Activated CD4-positive, CD25-positive, alpha-beta regulatory T cell treated with anti-CD3 and anti-CD28 coated beads, Interleukin-2, amount 50 U/mL, for 24 hours (primary cell): ENCODE data around the gene C11orf21.
"Not testable (repeated sequence)": the region's sequence is repeated elsewhere in the genome, so short reads cannot be mapped to it uniquely, and the experiment has no call there.

Source experiments
- ATAC-seq, 2 donors: fragments of 150-1000 bp; cut with Tn5 transposase; one replicate each; pipeline ENCODE4 v1.10.0; 2021; ENCODE audit warnings: mild to moderate bottlenecking in 1 of 2, moderate library complexity in 1 of 2

The C11orf21 gene

GRCh38 chr11:2301631-2302305, at the start of gene C11orf21, which contains the start of gene TSPAN32:
Gene C11orf21, minus strand, starts transcription at chr11:2301918. Its CDS starts 110 bp downstream, at chr11:2301808.
Gene TSPAN32, plus strand, starts transcription at chr11:2302013. Its CDS starts 137 bp downstream, at chr11:2302150.
- ATAC-seq: peak; percentile 57 to 59

GRCh38 chr11:2348986-2349385, 47.3 kb upstream of the C11orf21 start:
- ATAC-seq: no peak

GRCh38 chr11:2347308-2347830, 45.7 kb upstream of the C11orf21 start:
- ATAC-seq: no peak

- no peak for ATAC-seq
These were observed 45.0 kb upstream of the C11orf21 start for GRCh38 chr11:2346586-2347307.

- no peak for ATAC-seq
These were observed 44.3 kb upstream of the C11orf21 start for GRCh38 chr11:2346014-2346413.

GRCh38 chr11:2345050-2345449, 43.3 kb upstream of the C11orf21 start:
- ATAC-seq: no peak

- ATAC-seq: no peak
These were observed 41.8 kb upstream of the C11orf21 start for GRCh38 chr11:2343502-2343901.

GRCh38 chr11:2342981-2343380, 41.3 kb upstream of the C11orf21 start:
- ATAC-seq: no peak

GRCh38 chr11:2342557-2342956, 40.8 kb upstream of the C11orf21 start:
- no peak for ATAC-seq

GRCh38 chr11:2338760-2339159, 37.0 kb upstream of the C11orf21 start:
- not testable (repeated sequence) for ATAC-seq

- ATAC-seq: not testable (repeated sequence)
These were observed 33.6 kb upstream of the C11orf21 start for GRCh38 chr11:2335286-2335685.

- ATAC-seq: not testable (repeated sequence)
These were observed 31.9 kb upstream of the C11orf21 start for GRCh38 chr11:2333486-2334205.

GRCh38 chr11:2332569-2332968, 30.9 kb upstream of the C11orf21 start:
- ATAC-seq: not testable (repeated sequence)

GRCh38 chr11:2331404-2331803, 29.7 kb upstream of the C11orf21 start:
- ATAC-seq: no peak

- ATAC-seq: no peak
These were observed 29.0 kb upstream of the C11orf21 start for GRCh38 chr11:2330696-2331095.

GRCh38 chr11:2329551-2329950, 27.8 kb upstream of the C11orf21 start:
- ATAC-seq: no peak

GRCh38 chr11:2328656-2329354, 27.1 kb upstream of the C11orf21 start:
- ATAC-seq: no peak

GRCh38 chr11:2328021-2328420, 26.3 kb upstream of the C11orf21 start:
- ATAC-seq: no peak

- ATAC-seq: no peak
These were observed 25.3 kb upstream of the C11orf21 start for GRCh38 chr11:2327032-2327431.

- ATAC-seq: no peak
These were observed 24.0 kb upstream of the C11orf21 start for GRCh38 chr11:2325719-2326118.

GRCh38 chr11:2325123-2325522, 23.4 kb upstream of the C11orf21 start:
- ATAC-seq: no peak

- ATAC-seq: no peak
These were observed 19.6 kb upstream of the C11orf21 start for GRCh38 chr11:2321311-2321683.
